Right lobe of liver (tissue), 6 donors: ENCODE data around the gene KCNK7. TPM values are rescaled to one million over a fixed set of nuclear protein-coding genes. Genes with fewer than 3 reads are reported as not detected.

Experiments used
- ATAC-seq, 4 donors: fragments of 200-7000 bp; cut with Tn5 transposase; one replicate each; pipeline ENCODE4 v1.9.1; 2020; ENCODE audit warnings: mild to moderate bottlenecking in 4 of 4, moderate library complexity in 4 of 4
- DNase-seq, 3 donors: peaks; one replicate each; pipeline ENCODE4 v3.0.0-alpha.2; 2020
- H3K27ac ChIP-seq, 3 donors: fragments of 200-600 bp; one replicate each; pipeline ENCODE4 v1.8.0; 2022
- H3K27me3 ChIP-seq, 2 donors: fragments of 200-600 bp; one replicate each; pipeline ENCODE4 v1.8.0; 2022
- H3K36me3 ChIP-seq, 4 donors: fragments of 200-600 bp; sonication (generic) in 1 of 4; one replicate each; pipeline versions ENCODE4 v1.5.1 to v1.8.0; 2017 to 2022; ENCODE audit warnings: control low read depth in 1 of 4
- H3K4me1 ChIP-seq, 4 donors: fragments of 200-600 bp; sonication (generic) in 1 of 4; one replicate each; pipeline versions ENCODE4 v1.5.1 to v1.8.0; 2017 to 2022; ENCODE audit warnings: control low read depth in 1 of 4
- H3K4me3 ChIP-seq, 3 donors: fragments of 200-600 bp; one replicate each; pipeline ENCODE4 v1.8.0; 2022
- H3K9me3 ChIP-seq, 4 donors: fragments of 200-600 bp; sonication (generic) in 1 of 4; one replicate each; pipeline versions ENCODE4 v1.5.1 to v1.8.0; 2017 to 2022; ENCODE audit warnings: control low read depth in 1 of 4
- CTCF ChIP-seq, 4 donors: fragments of 200-600 bp in 3 of 4; fragments of 450-650 bp in 1 of 4; IDR thresholded peaks; one replicate each; pipeline versions ENCODE4 v1.5.1 to v1.8.0; 2016 to 2022; ENCODE audit warnings: antibody characterized with exemption in 4 of 4, mild to moderate bottlenecking in 2 of 4
- POLR2A ChIP-seq: fragments of 450-650 bp; IDR thresholded peaks from one replicate; pipeline ENCODE4 v1.6.1; 2017; ENCODE audit warnings: antibody characterized with exemption, mild to moderate bottlenecking
- WGBS: methylation state at CpG from one replicate; pipeline ENCODE4 v1.1.6; 2018; ENCODE audit warnings: low coverage, low lambda C conversion rate; ENCODE audit not compliant: insufficient coverage; ENCODE audit errors: missing lambda C conversion rate; 5-methylcytosine and 5-hydroxymethylcytosine counted together
- intact Hi-C, 2 donors: fragments of 100-400 bp; cut with DNase I; formaldehyde crosslinking; loops; one replicate each; pipeline versions ENCODE4 v1.11.2 to v1.14.1; 2022
- total RNA-seq, 6 experiments: library from RNA; depleted of rRNA in 2 of 6; stranded (reverse); fragments of >200 nt in 2 of 6; fragmentation: NEBNext Ultra II Directional in 3 of 6; extraction: Animal tissue kit (Norgen Biotek cat#: 25700) in 3 of 6; gene quantifications; one replicate each; pipeline versions ENCODE4 v1.1.0 to v1.2.4, GENCODE V29; 2016 to 2023
- donor health status: DM: no; HTN: yes; CAD: no.
- donor health status: DM: no; HTN: no; CAD: no.
- donor health status: DM: no; HTN: no; CAD: no.
- donor health status: DM: no; HTN: yes; CAD: no.
- donor health status: DM: no; HTN: yes; CAD: no.

The KCNK7 gene
- total RNA-seq, 6 experiments from 2014 or later: 0.31 TPM; not detected in 5

GRCh38 chr11:65585396-65586246, 10.0 kb downstream of the KCNK7 start:
- Histone ChIP-seq H3K27ac (no peak overlapping the region), H3K27me3 (no peaks in the 10 kb centered on the region), H3K4me3 (no peak overlapping the region), H3K9me3 (no peaks in the 10 kb centered on the region), H3K36me3 (no peaks in the 10 kb centered on the region), H3K4me1 (no peaks in the 10 kb centered on the region)
- TF ChIP-seq CTCF (IDR thresholded peaks at IDR 0.05): no peak
- TF ChIP-seq POLR2A: no peak
- DNase-seq (no peak), ATAC-seq (no peak)
- 90% methylated on average over 18 of the region's 51 CpGs for WGBS
- intact Hi-C loops: no loop called here

GRCh38 chr11:65584723-65585171, 10.9 kb downstream of the KCNK7 start:
- no peak overlapping the region for H3K27ac ChIP-seq
- WGBS: 63% methylated on average over 11 of the region's 46 CpGs
- TF ChIP-seq POLR2A (no peak), CTCF (IDR thresholded peaks at IDR 0.05) (no peak)
- H3K27me3 ChIP-seq: no peaks in the 10 kb centered on the region
- H3K4me1 ChIP-seq: no peaks in the 10 kb centered on the region
- H3K36me3 ChIP-seq: no peaks in the 10 kb centered on the region
- ATAC-seq: no peak
- intact Hi-C loops: no loop called here
- DNase-seq: no peak
- H3K9me3 ChIP-seq: no peaks in the 10 kb centered on the region
- H3K4me3 ChIP-seq: no peak overlapping the region

GRCh38 chr11:65584106-65584505, 11.5 kb downstream of the KCNK7 start:
- H3K27me3 ChIP-seq: no peaks in the 10 kb centered on the region
- WGBS: no CpG with 5 or more reads among the region's 8 CpGs
- no peaks in the 10 kb centered on the region for H3K4me1 ChIP-seq
- no peak overlapping the region for H3K4me3 ChIP-seq
- no peaks in the 10 kb centered on the region for H3K36me3 ChIP-seq
- no peaks in the 10 kb centered on the region for H3K9me3 ChIP-seq
- TF ChIP-seq POLR2A (no peak), CTCF (IDR thresholded peaks at IDR 0.05) (no peak)
- intact Hi-C loops: no loop called here
- ATAC-seq (no peak), DNase-seq (no peak)
- no peak overlapping the region for H3K27ac ChIP-seq

- DNase-seq: no peak
- Histone ChIP-seq H3K4me3 (no peak overlapping the region), H3K27me3 (no peaks in the 10 kb centered on the region), H3K27ac (no peak overlapping the region), H3K4me1 (no peaks in the 10 kb centered on the region), H3K36me3 (no peaks in the 10 kb centered on the region), H3K9me3 (no peaks in the 10 kb centered on the region)
- WGBS: 89% methylated on average over 1 of the region's 10 CpGs
- TF ChIP-seq CTCF (IDR thresholded peaks at IDR 0.05): no peak
- TF ChIP-seq POLR2A: no peak
- intact Hi-C loops: no loop called here
- ATAC-seq: no peak
Observed at GRCh38 chr11:65583589-65583988, 12.0 kb downstream of the KCNK7 start.
